ENCODE results near the gene GPX2. TPM values are rescaled to one million over a fixed set of nuclear protein-coding genes. Genes with fewer than 3 reads are reported as not detected.

The GPX2 gene
- total RNA-seq, 1 donor from 2014 or later = not detected

GRCh38 chr14:64931123-64931522, 11.4 kb downstream of the GPX2 start:
- Mint-ChIP-seq H3K9me3 (ENCODE audit: unreplicated experiment) (no peaks in the 10 kb centered on the region), H3K27me3 (ENCODE audit: unreplicated experiment) (no peaks in the 10 kb centered on the region), H3K36me3 (ENCODE audit: low read depth, unreplicated experiment) (peaks cover 14% of the 10 kb centered on the region), H3K27ac (ENCODE audit: unreplicated experiment) (no peak overlapping the region), H3K4me3 (ENCODE audit: unreplicated experiment) (no peak overlapping the region), H3K4me1 (ENCODE audit: unreplicated experiment) (no peaks in the 10 kb centered on the region)
- TF ChIP-seq CTCF (IDR thresholded peaks at IDR 0.05; ENCODE audit: unreplicated experiment) = no peak
- no peak for DNase-seq (ENCODE audit: low spot score)

DNA sequence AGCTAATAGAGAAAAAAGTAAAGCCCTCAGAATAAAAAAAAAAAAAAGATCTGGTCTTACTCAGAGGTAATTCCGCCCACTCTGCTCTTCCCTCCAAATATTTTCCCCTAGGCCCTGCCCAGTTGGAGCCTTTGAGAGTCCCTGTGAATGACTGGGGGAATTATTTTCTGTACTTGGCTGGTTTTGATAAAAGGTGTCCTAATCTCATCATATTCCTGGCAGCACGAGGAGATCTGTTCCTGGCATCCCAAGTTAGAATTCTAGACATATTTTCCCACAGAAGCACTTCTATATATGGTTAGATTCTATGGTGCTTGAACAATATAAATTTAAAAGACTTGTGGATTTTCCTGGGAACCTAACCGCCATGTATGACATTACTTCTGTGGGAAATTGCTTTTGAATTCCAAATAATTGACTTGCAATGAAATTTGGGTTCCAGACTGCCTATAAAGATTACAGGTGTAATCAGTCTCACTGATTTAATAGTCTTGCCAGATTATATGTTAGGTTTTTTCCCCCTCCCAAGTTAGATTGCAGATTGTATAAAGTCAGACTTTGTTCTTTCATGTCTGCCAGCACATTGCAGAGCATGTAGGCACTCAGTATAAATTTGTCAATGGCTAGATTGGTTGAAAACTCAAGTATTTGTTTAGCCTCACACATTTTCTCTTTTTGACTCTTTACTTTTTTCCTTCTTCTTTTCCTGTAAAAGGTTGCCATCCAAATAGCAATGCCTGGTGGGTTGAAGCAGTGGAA, 12.3 kb downstream of the GPX2 start:
- H3K36me3 Mint-ChIP-seq (ENCODE audit: low read depth, unreplicated experiment) = peaks cover 14% of the 10 kb centered on the region
- no peaks in the 10 kb centered on the region for H3K9me3 Mint-ChIP-seq (ENCODE audit: unreplicated experiment)
- no peaks in the 10 kb centered on the region for H3K4me1 Mint-ChIP-seq (ENCODE audit: unreplicated experiment)
- TF ChIP-seq CTCF (IDR thresholded peaks at IDR 0.05; ENCODE audit: unreplicated experiment) = no peak
- H3K4me3 Mint-ChIP-seq (ENCODE audit: unreplicated experiment) = no peak overlapping the region
- no peaks in the 10 kb centered on the region for H3K27me3 Mint-ChIP-seq (ENCODE audit: unreplicated experiment)
- H3K27ac Mint-ChIP-seq (ENCODE audit: unreplicated experiment) = no peak overlapping the region
- no peak for DNase-seq (ENCODE audit: low spot score)

DNA sequence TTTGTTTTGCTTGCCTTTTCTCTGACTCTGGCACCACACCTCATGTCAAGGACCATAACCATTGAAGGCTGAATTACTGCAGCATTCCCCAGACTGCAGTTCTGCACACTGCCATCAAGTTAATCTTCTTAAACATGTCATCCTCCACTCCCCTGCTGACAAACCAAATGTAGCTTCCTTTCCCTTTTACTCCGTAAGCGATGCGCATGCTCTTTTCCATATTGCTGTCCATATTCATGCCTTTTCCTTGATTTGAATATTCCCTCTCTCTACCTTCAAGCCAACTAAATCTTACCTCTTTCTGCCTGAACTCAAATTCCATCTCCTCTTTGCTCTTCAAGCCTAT, 13.6 kb downstream of the GPX2 start:
- Mint-ChIP-seq H3K9me3 (ENCODE audit: unreplicated experiment) (no peaks in the 10 kb centered on the region), H3K27ac (ENCODE audit: unreplicated experiment) (no peak overlapping the region), H3K27me3 (ENCODE audit: unreplicated experiment) (no peaks in the 10 kb centered on the region), H3K4me3 (ENCODE audit: unreplicated experiment) (no peak overlapping the region), H3K4me1 (ENCODE audit: unreplicated experiment) (no peaks in the 10 kb centered on the region), H3K36me3 (ENCODE audit: low read depth, unreplicated experiment) (peaks cover 8% of the 10 kb centered on the region)
- TF ChIP-seq CTCF (IDR thresholded peaks at IDR 0.05; ENCODE audit: unreplicated experiment) = no peak
- no peak for DNase-seq (ENCODE audit: low spot score)

GRCh38 chr14:64928239-64929013, 14.1 kb downstream of the GPX2 start:
- no peak for TF ChIP-seq CTCF (IDR thresholded peaks at IDR 0.05; ENCODE audit: unreplicated experiment)
- no peak overlapping the region for H3K27ac Mint-ChIP-seq (ENCODE audit: unreplicated experiment)
- no peaks in the 10 kb centered on the region for H3K9me3 Mint-ChIP-seq (ENCODE audit: unreplicated experiment)
- DNase-seq (ENCODE audit: low spot score) = no peak
- no peaks in the 10 kb centered on the region for H3K4me1 Mint-ChIP-seq (ENCODE audit: unreplicated experiment)
- no peaks in the 10 kb centered on the region for H3K27me3 Mint-ChIP-seq (ENCODE audit: unreplicated experiment)
- peaks cover 8% of the 10 kb centered on the region for H3K36me3 Mint-ChIP-seq (ENCODE audit: low read depth, unreplicated experiment)
- no peak overlapping the region for H3K4me3 Mint-ChIP-seq (ENCODE audit: unreplicated experiment)

DNA sequence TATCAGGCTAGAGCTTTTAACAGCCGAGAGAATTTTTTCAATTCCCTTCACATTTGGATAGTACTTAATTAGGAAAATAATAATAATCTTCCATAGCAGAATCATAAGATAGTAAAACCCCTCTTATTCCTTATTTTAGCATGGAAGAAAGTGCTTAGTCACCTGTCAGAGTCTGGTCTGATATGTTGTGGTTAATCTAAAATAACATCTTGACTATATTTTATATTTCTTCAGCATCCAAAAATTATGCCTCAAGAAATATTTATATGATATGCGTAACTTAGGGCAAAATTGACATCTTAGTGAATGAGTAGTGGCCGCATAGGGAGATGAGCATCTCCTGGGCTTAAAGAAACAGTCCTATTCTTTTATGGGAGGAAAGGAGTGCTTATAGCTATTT, 15.5 kb downstream of the GPX2 start:
- Mint-ChIP-seq H3K4me3 (ENCODE audit: unreplicated experiment) (no peak overlapping the region), H3K36me3 (ENCODE audit: low read depth, unreplicated experiment) (peaks cover 4% of the 10 kb centered on the region), H3K27me3 (ENCODE audit: unreplicated experiment) (no peaks in the 10 kb centered on the region), H3K4me1 (ENCODE audit: unreplicated experiment) (no peaks in the 10 kb centered on the region), H3K27ac (ENCODE audit: unreplicated experiment) (no peak overlapping the region), H3K9me3 (ENCODE audit: unreplicated experiment) (no peaks in the 10 kb centered on the region)
- no peak for TF ChIP-seq CTCF (IDR thresholded peaks at IDR 0.05; ENCODE audit: unreplicated experiment)
- no peak for DNase-seq (ENCODE audit: low spot score)

All from endothelial cell (in vitro differentiated cells).